ENCODE measurements around the gene BORCS5. TPM values are rescaled to one million over a fixed set of nuclear protein-coding genes. Genes with fewer than 3 reads are reported as not detected.
"Not testable (repeated sequence)": the region's sequence is repeated elsewhere in the genome, so short reads cannot be mapped to it uniquely, and the experiment has no call there.

Gene BORCS5
- total RNA-seq, 1 experiment from 2014 or later = 11.5 TPM

- BruUV-seq (replicated peaks) = no TSS peak
- H3K4me3 Mint-ChIP-seq (ENCODE audit: low read depth, unreplicated experiment) = no peak overlapping the region
- CTCF ChIA-PET = no interaction called here
- TF ChIP-seq CTCF (IDR thresholded peaks at IDR 0.05; ENCODE audit: unreplicated experiment) = no peak
- H3K36me3 Mint-ChIP-seq (ENCODE audit: insufficient read depth, unreplicated experiment) = peaks cover 7% of the 10 kb centered on the region
- intact Hi-C loops (cut with micrococcal nuclease; ENCODE audit: unreplicated experiment) = no loop called here
- H3K4me1 Mint-ChIP-seq (ENCODE audit: low read depth, unreplicated experiment) = peaks cover 9% of the 10 kb centered on the region
- H3K27me3 Mint-ChIP-seq (ENCODE audit: unreplicated experiment) = no peaks in the 10 kb centered on the region
- no peak overlapping the region for H3K27ac Mint-ChIP-seq (ENCODE audit: unreplicated experiment)
- DNase-seq = no peak
- no peaks in the 10 kb centered on the region for H3K9me3 Mint-ChIP-seq (ENCODE audit: low read depth, unreplicated experiment)
Measured at GRCh38 chr12:12498210-12498609, 141.3 kb downstream of the BORCS5 start.

GRCh38 chr12:12499909-12500604 lies 143.2 kb downstream of the BORCS5 start:
- H3K36me3 Mint-ChIP-seq (ENCODE audit: insufficient read depth, unreplicated experiment) = peaks cover 7% of the 10 kb centered on the region
- H3K27ac Mint-ChIP-seq (ENCODE audit: unreplicated experiment) = no peak overlapping the region
- CTCF ChIA-PET = no interaction called here
- no peak for TF ChIP-seq CTCF (IDR thresholded peaks at IDR 0.05; ENCODE audit: unreplicated experiment)
- BruUV-seq (replicated peaks) = no TSS peak
- no peak for DNase-seq
- peaks cover 9% of the 10 kb centered on the region for H3K4me1 Mint-ChIP-seq (ENCODE audit: low read depth, unreplicated experiment)
- intact Hi-C loops (cut with micrococcal nuclease; ENCODE audit: unreplicated experiment) = no loop called here
- H3K4me3 Mint-ChIP-seq (ENCODE audit: low read depth, unreplicated experiment) = no peak overlapping the region
- no peaks in the 10 kb centered on the region for H3K27me3 Mint-ChIP-seq (ENCODE audit: unreplicated experiment)
- no peaks in the 10 kb centered on the region for H3K9me3 Mint-ChIP-seq (ENCODE audit: low read depth, unreplicated experiment)

DNA sequence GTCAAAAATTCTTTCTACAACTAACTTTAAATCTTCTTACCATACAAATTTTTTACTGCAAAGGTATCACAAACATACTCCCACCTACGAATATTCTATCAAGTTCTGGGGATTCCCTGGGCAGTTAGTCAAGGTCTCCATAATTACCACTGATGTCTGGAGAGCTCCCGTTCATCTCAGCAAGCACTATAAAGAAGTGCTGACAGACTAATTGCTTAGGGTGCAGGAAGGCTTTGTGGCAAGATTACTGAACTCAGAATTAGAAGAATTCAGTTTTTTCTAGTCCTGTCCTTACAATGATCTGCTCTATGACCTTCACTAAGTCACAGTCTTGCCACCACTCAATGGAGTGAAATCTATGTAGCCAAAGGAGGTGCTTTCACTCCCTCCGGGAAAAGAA lies 144.2 kb downstream of the BORCS5 start:
- Mint-ChIP-seq H3K27me3 (ENCODE audit: unreplicated experiment) (no peaks in the 10 kb centered on the region), H3K36me3 (ENCODE audit: insufficient read depth, unreplicated experiment) (peaks cover 7% of the 10 kb centered on the region), H3K9me3 (ENCODE audit: low read depth, unreplicated experiment) (no peaks in the 10 kb centered on the region), H3K27ac (ENCODE audit: unreplicated experiment) (no peak overlapping the region), H3K4me3 (ENCODE audit: low read depth, unreplicated experiment) (no peak overlapping the region), H3K4me1 (ENCODE audit: low read depth, unreplicated experiment) (peaks cover 14% of the 10 kb centered on the region)
- DNase-seq = no peak
- BruUV-seq (replicated peaks) = no TSS peak
- intact Hi-C loops (cut with micrococcal nuclease; ENCODE audit: unreplicated experiment) = no loop called here
- CTCF ChIA-PET = no interaction called here
- TF ChIP-seq CTCF (IDR thresholded peaks at IDR 0.05; ENCODE audit: unreplicated experiment) = no peak

DNA sequence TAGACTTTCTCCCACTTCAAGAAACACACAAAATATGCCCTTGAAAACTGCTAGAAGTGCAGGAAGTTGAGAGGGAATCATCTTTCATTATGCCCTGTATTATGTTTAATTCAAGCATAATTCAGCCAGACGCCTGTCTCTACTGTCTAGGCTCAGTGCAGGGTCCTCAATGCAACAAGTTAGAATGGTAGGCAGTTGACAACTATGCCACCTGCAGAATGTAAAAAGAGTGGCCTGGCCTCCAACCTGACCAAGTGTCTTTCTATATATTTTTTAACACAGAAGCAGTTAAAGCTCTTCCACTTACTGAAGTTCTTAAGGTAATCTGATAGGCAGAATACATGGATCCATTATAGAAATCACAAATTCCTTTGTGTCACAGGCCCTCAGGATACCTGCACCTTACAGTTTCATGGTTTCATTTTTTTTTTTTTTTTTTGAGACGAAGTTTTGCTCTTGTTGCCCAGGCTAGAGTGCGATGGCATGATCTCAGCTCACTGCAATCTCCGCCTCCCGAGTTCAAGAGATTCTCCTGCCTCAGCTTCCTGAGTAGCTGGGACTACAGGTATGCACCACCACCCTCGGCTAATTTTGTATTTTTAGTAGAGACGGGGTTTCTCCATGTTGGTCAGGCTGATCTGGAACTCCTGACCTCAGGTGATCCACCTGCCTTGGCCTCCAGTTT lies 145.4 kb downstream of the BORCS5 start:
- peaks cover 19% of the 10 kb centered on the region for H3K4me1 Mint-ChIP-seq (ENCODE audit: low read depth, unreplicated experiment)
- CTCF ChIA-PET; DNase-seq; intact Hi-C loops (cut with micrococcal nuclease; ENCODE audit: unreplicated experiment); H3K36me3 Mint-ChIP-seq (ENCODE audit: insufficient read depth, unreplicated experiment); H3K27ac Mint-ChIP-seq (ENCODE audit: unreplicated experiment); H3K9me3 Mint-ChIP-seq (ENCODE audit: low read depth, unreplicated experiment); H3K4me3 Mint-ChIP-seq (ENCODE audit: low read depth, unreplicated experiment); BruUV-seq (replicated peaks); H3K27me3 Mint-ChIP-seq (ENCODE audit: unreplicated experiment): not testable (repeated sequence)

- BruUV-seq (replicated peaks) = no TSS peak
- TF ChIP-seq CTCF (IDR thresholded peaks at IDR 0.05; ENCODE audit: unreplicated experiment) = no peak
- Mint-ChIP-seq H3K4me1 (ENCODE audit: low read depth, unreplicated experiment) (peaks cover 19% of the 10 kb centered on the region), H3K36me3 (ENCODE audit: insufficient read depth, unreplicated experiment) (peaks cover 7% of the 10 kb centered on the region), H3K9me3 (ENCODE audit: low read depth, unreplicated experiment) (no peaks in the 10 kb centered on the region), H3K27ac (ENCODE audit: unreplicated experiment) (no peak overlapping the region), H3K27me3 (ENCODE audit: unreplicated experiment) (no peaks in the 10 kb centered on the region), H3K4me3 (ENCODE audit: low read depth, unreplicated experiment) (no peak overlapping the region)
- intact Hi-C loops (cut with micrococcal nuclease; ENCODE audit: unreplicated experiment) = no loop called here
- CTCF ChIA-PET = no interaction called here
- DNase-seq = no peak
Measured at GRCh38 chr12:12502815-12503151, 145.9 kb downstream of the BORCS5 start.
